Aorta (tissue), 5 donors: ENCODE measurements around the gene GNAT2. TPM values are rescaled to one million over a fixed set of nuclear protein-coding genes. Genes with fewer than 3 reads are reported as not detected.

Experiments
- ATAC-seq: fragments of 200-7000 bp; cut with Tn5 transposase; one replicate; pipeline ENCODE4 v1.9.1; 2022; ENCODE audit warnings: moderate library complexity; ENCODE audit not compliant: low FRiP score
- DNase-seq, 2 donors: peaks; one replicate each; pipeline ENCODE4 v3.0.0-alpha.2; 2020
- H3K27ac ChIP-seq, 2 donors: one replicate each; pipeline ENCODE4 v1.5.1; 2013; ENCODE audit warnings: low read length in 2 of 2, mild to moderate bottlenecking in 2 of 2, moderate library complexity in 2 of 2, control low read depth in 1 of 2, inconsistent platforms in 1 of 2, low read depth in 1 of 2
- H3K27me3 ChIP-seq, 2 donors: one replicate each; pipeline ENCODE4 v1.6.1; 2013; ENCODE audit warnings: control low read depth in 1 of 2, low read length in 1 of 2, mild to moderate bottlenecking in 1 of 2, moderate library complexity in 1 of 2; ENCODE audit not compliant: insufficient read depth in 2 of 2, control insufficient read depth in 1 of 2
- H3K36me3 ChIP-seq, 2 donors: one replicate each; pipeline ENCODE4 v1.6.1; 2013; ENCODE audit warnings: control low read depth in 1 of 2, low read length in 1 of 2, mild to moderate bottlenecking in 1 of 2; ENCODE audit not compliant: insufficient read depth in 2 of 2, control insufficient read depth in 1 of 2
- H3K4me1 ChIP-seq, 2 donors: one replicate each; pipeline ENCODE4 v1.6.1; 2013; ENCODE audit warnings: low read length in 2 of 2, control low read depth in 1 of 2, mild to moderate bottlenecking in 1 of 2, moderate library complexity in 1 of 2; ENCODE audit not compliant: insufficient read depth in 2 of 2, control insufficient read depth in 1 of 2
- H3K4me3 ChIP-seq, 2 donors: one replicate each; pipeline ENCODE4 v1.5.1; 2013; ENCODE audit warnings: low read length in 2 of 2, control low read depth in 1 of 2, mild to moderate bottlenecking in 1 of 2
- H3K9me3 ChIP-seq: one replicate; pipeline ENCODE4 v1.6.1; 2013; ENCODE audit warnings: mild to moderate bottlenecking, low read length; ENCODE audit not compliant: control insufficient read depth
- WGBS, 2 donors: extraction: QIAGEN DNeasy Blood & Tissue Kit; methylation state at CpG; one replicate each; pipeline ENCODE4 v1.1.7; 2013; 5-methylcytosine and 5-hydroxymethylcytosine counted together
- intact Hi-C, 2 donors: fragments of 100-400 bp; cut with DNase I; formaldehyde crosslinking; loops; one replicate each; pipeline versions ENCODE4 v1.14.2 to v1.15.0; 2022
- polyA plus RNA-seq, 2 donors: library from polyadenylated mRNA; stranded (reverse); fragments of 200-250 nt; gene quantifications; one replicate each; pipeline ENCODE4 v1.2.3, GENCODE V29; 2013
- total RNA-seq, 2 donors: library from RNA; stranded (reverse); fragmentation: NEBNext Ultra II Directional; extraction: Animal tissue kit (Norgen Biotek cat#: 25700); gene quantifications; one replicate each; pipeline ENCODE4 v1.2.1, GENCODE V29; 2021
- donor health status: healthy with polysubstance abuse.
- donor health status: Bipolar disorder and iron deficiency.
- donor health status: DM: no; HTN: no; CAD: no.
- donor health status: DM: no; HTN: no; CAD: no.
- donor health status: DM: yes; HTN: yes; CAD: no.

The GNAT2 gene
- total and polyA plus RNA-seq, 4 donors: not detected

DNA sequence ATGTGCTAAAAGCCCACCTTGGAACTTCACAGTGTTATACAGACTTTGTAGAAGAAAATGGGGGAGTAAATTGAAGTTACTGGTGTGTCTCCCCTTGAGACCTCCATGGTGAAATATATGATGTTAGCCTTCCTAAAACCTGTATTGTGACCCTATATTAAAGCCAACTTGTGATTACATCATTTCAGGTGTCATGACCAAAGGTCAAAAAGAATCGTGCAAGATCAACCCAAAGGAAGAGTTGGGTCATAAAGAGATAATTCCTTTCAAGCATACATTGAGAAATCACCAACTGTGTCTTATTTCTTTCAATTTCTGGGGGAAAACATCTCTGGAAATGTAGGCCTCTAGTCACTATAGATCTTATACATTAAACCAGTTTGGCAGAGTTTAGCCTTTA lies 34.6 kb downstream of the GNAT2 start:
- DNase-seq (no peak), ATAC-seq (no peak)
- Histone ChIP-seq H3K4me1 (no peaks in the 10 kb centered on the region), H3K27ac (no peak overlapping the region), H3K36me3 (peaks cover 0 to 4% of the 10 kb centered on the region in 2 donors), H3K4me3 (no peak overlapping the region), H3K9me3 (no peaks in the 10 kb centered on the region), H3K27me3 (no peaks in the 10 kb centered on the region)
- intact Hi-C loops: no loop called here
- 87 to 90% methylated on average over 1 of the region's 1 CpG for WGBS, 2 donors

DNA sequence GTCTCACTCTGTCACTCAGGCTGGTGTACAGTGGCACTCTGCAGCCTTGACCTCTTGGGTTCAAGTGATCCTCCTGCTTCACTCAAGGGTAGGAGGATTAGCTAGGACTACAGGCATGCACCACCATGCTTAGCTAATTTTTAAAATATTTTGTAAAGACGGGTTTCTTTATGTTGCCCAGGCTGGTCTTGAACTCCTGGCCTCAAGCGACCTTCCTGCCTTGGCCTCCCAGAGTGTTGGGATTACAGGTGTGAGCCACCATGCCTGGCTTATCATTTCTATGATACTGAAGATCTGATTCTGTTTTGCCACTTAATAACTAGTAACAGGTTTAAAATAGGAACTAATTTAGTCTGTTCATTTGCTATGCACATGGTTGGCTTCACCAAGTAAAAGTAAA lies 37.4 kb downstream of the GNAT2 start:
- no peaks in the 10 kb centered on the region for H3K9me3 ChIP-seq

DNA sequence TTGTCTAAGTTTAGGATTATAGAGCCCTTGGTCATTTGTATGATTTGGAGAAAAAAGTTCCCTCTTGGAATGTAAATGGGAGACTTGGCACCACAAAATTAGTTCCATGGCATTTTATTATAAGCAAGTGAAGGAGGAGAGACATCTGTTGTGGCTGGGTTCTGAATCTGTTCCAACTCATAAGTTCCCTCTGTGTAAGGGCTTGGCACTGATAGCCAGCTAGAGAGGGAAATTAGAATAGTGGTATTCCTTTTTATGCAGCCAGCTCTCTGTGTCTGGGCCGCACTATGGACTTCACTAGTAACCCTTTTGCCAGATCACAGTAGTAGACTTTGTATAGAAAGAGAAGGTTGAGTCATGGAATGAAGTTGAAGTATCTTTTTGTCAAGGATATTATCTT lies 39.9 kb downstream of the GNAT2 start:
- DNase-seq: no peak
- Histone ChIP-seq H3K4me3 (no peak overlapping the region), H3K9me3 (no peaks in the 10 kb centered on the region), H3K27me3 (no peaks in the 10 kb centered on the region), H3K4me1 (peaks cover 2 to 3% of the 10 kb centered on the region in 2 donors), H3K27ac (peak overlapping the region in 1 of 2 donors; percentile 17), H3K36me3 (no peaks in the 10 kb centered on the region)
- WGBS, 2 donors: 3 to 9% methylated on average over 1 of the region's 1 CpG
- intact Hi-C loops: no loop called here
- ATAC-seq: no peak

More for the DNA sequence above, 37.4 kb downstream of the GNAT2 start:
- no peak for ATAC-seq
- WGBS, 2 donors: 77 to 79% methylated on average over 2 of the region's 2 CpGs
- peaks cover 2 to 3% of the 10 kb centered on the region in 2 donors for H3K4me1 ChIP-seq
- peaks cover 0 to 3% of the 10 kb centered on the region in 2 donors for H3K36me3 ChIP-seq
- H3K27ac ChIP-seq: no peak overlapping the region
- H3K27me3 ChIP-seq: no peaks in the 10 kb centered on the region
- intact Hi-C loops: no loop called here
- no peak overlapping the region for H3K4me3 ChIP-seq
- DNase-seq: no peak

GRCh38 chr1:109578947-109579443 lies 40.4 kb downstream of the GNAT2 start:
- Histone ChIP-seq H3K4me3 (no peak overlapping the region), H3K27me3 (no peaks in the 10 kb centered on the region), H3K27ac (peak overlapping the region in 1 of 2 donors; percentile 40), H3K9me3 (no peaks in the 10 kb centered on the region), H3K4me1 (peaks cover 2 to 3% of the 10 kb centered on the region in 2 donors), H3K36me3 (no peaks in the 10 kb centered on the region)
- no peak for ATAC-seq
- WGBS, 2 donors: 5 to 6% methylated on average over 3 of the region's 3 CpGs
- intact Hi-C loops: no loop called here
- DNase-seq: no peak

- Histone ChIP-seq H3K4me3 (no peak overlapping the region), H3K27ac (no peak overlapping the region), H3K4me1 (peaks cover 0 to 7% of the 10 kb centered on the region in 2 donors), H3K27me3 (no peaks in the 10 kb centered on the region), H3K9me3 (no peaks in the 10 kb centered on the region), H3K36me3 (no peaks in the 10 kb centered on the region)
- intact Hi-C loops: no loop called here
- WGBS, 2 donors: 67 to 73% methylated on average over 2 of the region's 2 CpGs
- no peak for DNase-seq
- no peak for ATAC-seq
Measured at GRCh38 chr1:109573785-109574184, 45.6 kb downstream of the GNAT2 start.

- Histone ChIP-seq H3K4me1 (peaks cover 0 to 7% of the 10 kb centered on the region in 2 donors), H3K36me3 (no peaks in the 10 kb centered on the region), H3K27ac (no peak overlapping the region), H3K4me3 (no peak overlapping the region), H3K9me3 (no peaks in the 10 kb centered on the region), H3K27me3 (no peaks in the 10 kb centered on the region)
- intact Hi-C loops: no loop called here
- no peak for ATAC-seq
- DNase-seq: no peak
- 24 to 30% methylated on average over 3 of the region's 3 CpGs for WGBS, 2 donors
Measured at GRCh38 chr1:109570414-109570813, 49.0 kb downstream of the GNAT2 start.

DNA sequence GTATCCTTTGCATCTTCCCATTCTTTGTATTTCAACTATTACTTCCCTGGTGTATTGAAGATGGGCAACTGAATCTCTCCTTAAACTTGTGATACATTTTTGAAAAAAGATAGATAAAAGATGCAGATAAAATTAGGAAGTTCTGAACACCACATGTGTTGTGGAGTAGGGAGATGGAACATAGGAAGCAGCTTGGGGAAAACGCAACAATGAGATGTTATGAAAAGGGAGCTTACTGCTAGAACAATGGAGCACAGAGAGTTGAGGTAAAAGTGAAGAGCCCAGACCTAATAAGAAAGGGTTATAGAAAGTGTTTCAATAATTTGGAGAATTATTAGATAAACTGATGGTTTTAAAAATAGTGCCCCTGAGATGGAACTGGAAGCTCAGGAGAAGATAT lies 50.1 kb downstream of the GNAT2 start:
- Histone ChIP-seq H3K9me3 (no peaks in the 10 kb centered on the region), H3K27me3 (no peaks in the 10 kb centered on the region), H3K27ac (no peak overlapping the region), H3K36me3 (no peaks in the 10 kb centered on the region), H3K4me3 (no peak overlapping the region), H3K4me1 (peaks cover 0 to 7% of the 10 kb centered on the region in 2 donors)
- 88 to 93% methylated on average over 1 of the region's 1 CpG for whole genome bisulfite sequencing, 2 donors
- ATAC-seq: no peak
- intact Hi-C loops: no loop called here
- no peak for DNase-seq

DNA sequence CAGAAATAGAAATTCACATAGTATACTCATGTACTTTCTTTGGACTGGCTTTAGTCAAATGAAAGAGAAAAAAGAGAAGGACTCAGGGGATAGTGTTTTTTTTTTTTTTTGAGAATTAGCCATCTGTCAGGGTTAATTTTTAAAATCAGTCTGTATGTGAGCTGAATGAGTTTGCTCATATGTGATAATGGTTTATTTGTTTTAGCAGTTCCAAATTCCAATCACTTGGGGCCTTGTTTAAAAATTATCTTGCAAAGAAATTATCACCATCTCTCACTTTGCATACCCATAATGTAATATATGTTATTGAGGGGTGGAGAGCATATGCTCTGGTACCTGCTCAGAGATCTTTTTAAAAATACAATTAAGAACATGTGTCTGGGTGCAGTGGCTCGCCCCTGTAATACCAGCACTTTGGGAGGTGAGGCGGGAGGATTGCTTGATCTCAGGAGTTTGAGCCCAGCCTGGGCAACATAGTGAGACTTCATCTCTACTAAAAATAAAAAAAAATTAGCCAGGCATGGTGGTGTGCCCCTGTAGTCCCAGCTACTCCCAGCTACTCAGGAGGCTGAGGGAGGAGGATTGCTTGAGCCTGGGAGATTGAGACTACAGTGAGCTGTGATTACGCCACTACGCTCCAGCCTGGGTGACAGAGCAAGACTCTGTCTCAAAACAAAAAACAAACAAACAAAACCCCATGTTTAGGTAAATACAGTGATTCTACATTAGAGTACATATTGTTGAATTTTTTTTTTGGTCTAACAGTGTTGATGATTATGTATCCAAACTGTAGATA lies 51.3 kb downstream of the GNAT2 start:
- Histone ChIP-seq H3K4me3 (no peak overlapping the region), H3K4me1 (peaks cover 0 to 7% of the 10 kb centered on the region in 2 donors), H3K9me3 (no peaks in the 10 kb centered on the region), H3K27me3 (no peaks in the 10 kb centered on the region), H3K36me3 (no peaks in the 10 kb centered on the region), H3K27ac (no peak overlapping the region)
- intact Hi-C loops: no loop called here
- DNase-seq (no peak), ATAC-seq (no peak)
- 97 to 98% methylated on average over 4 of the region's 4 CpGs for WGBS, 2 donors

- no peak for ATAC-seq
- peaks cover 0 to 7% of the 10 kb centered on the region in 2 donors for H3K4me1 ChIP-seq
- WGBS, 2 donors: 33 to 42% methylated on average over 1 of the region's 1 CpG
Measured at GRCh38 chr1:109566982-109567381, 52.4 kb downstream of the GNAT2 start.

More at GRCh38 chr1:109566982-109567381, 52.4 kb downstream of the GNAT2 start:
- no peak for DNase-seq
- H3K4me3 ChIP-seq: no peak overlapping the region
- no peaks in the 10 kb centered on the region for H3K36me3 ChIP-seq
- H3K27ac ChIP-seq: no peak overlapping the region
- intact Hi-C loops: no loop called here
- no peaks in the 10 kb centered on the region for H3K27me3 ChIP-seq
- H3K9me3 ChIP-seq: no peaks in the 10 kb centered on the region
